ENCODE measurements around the gene FAM193B. TPM values are rescaled to one million over a fixed set of nuclear protein-coding genes. Genes with fewer than 3 reads are reported as not detected.

The FAM193B gene
- total and polyA plus RNA-seq, 2 of the 13 experiments (the other 11 are each of a cell fraction or from before 2014, with no cell fraction given) = 21.2 to 40.9 TPM

GRCh38 chr5:177473443-177474001 lies 80.8 kb downstream of the FAM193B start, which contains the start of gene DBN1 (continued):
- TF ChIP-seq PATZ1 (CRISPR knock-in tag; IDR thresholded peaks at IDR 0.05) (0 out of 2 replicates have a peak, but pooled peaks have one; percentile 38), NFRKB (IDR thresholded peaks at IDR 0.05) (no peak), ZNF749 (CRISPR knock-in tag; IDR thresholded peaks at IDR 0.05; ENCODE audit: borderline replicate concordance) (no peak), HNRNPK (IDR thresholded peaks at IDR 0.05; ENCODE audit: low read depth, low read length, poor library complexity, severe bottlenecking) (peak; percentile 35), HNF4G (IDR thresholded peaks at IDR 0.05; ENCODE audit: borderline replicate concordance, low read depth, low read length) (no peak), HNF4G (CRISPR knock-in tag; IDR thresholded peaks at IDR 0.05; ENCODE audit: borderline replicate concordance, low read depth) (no peak), ARNTL (CRISPR knock-in tag; IDR thresholded peaks at IDR 0.05) (no peak), ZNF75D (CRISPR knock-in tag; IDR thresholded peaks at IDR 0.05; ENCODE audit: borderline replicate concordance) (no peak), ZNF318 (CRISPR knock-in tag; IDR thresholded peaks at IDR 0.05) (no peak), ZNF407 (CRISPR knock-in tag; IDR thresholded peaks at IDR 0.05; ENCODE audit: not compliant biosample characterization) (no peak)
